GM18517 (cell line): ENCODE measurements around the gene MPND.

Experiments
- ATAC-seq: cut with Tn5 transposase; IDR thresholded peaks from one replicate; pipeline ENCODE4 v1.9.1; 2021; ENCODE audit warnings: mild to moderate bottlenecking, moderate library complexity; ENCODE audit not compliant: unreplicated experiment

Gene MPND

GRCh38 chr19:4343370-4344307 is at the start of gene MPND:
TSS of gene MPND (plus strand) at chr19:4343562. CDS start at chr19:4343594, 32 bp downstream.
- ATAC-seq: peak; percentile 26

- ATAC-seq: no peak
These were observed 49.0 kb upstream of the MPND start for GRCh38 chr19:4294389-4294788.

- ATAC-seq: no peak
These were observed 47.2 kb upstream of the MPND start for GRCh38 chr19:4295972-4296771.

- ATAC-seq: no peak
These were observed 45.2 kb upstream of the MPND start for GRCh38 chr19:4297901-4298809.

GRCh38 chr19:4298810-4299550 is 44.4 kb upstream of the MPND start:
- no peak for ATAC-seq

- ATAC-seq: no peak
These were observed 42.8 kb upstream of the MPND start for GRCh38 chr19:4300589-4300988.

GRCh38 chr19:4301590-4302242 is 41.6 kb upstream of the MPND start:
- ATAC-seq: no peak

GRCh38 chr19:4302243-4302640 is 41.1 kb upstream of the MPND start, which contains the start of gene TMIGD2:
TSS of gene TMIGD2 (minus strand) at chr19:4302389. CDS start at chr19:4302385, 4 bp downstream.
- no peak for ATAC-seq

GRCh38 chr19:4303819-4304537 is 39.4 kb upstream of the MPND start:
- ATAC-seq: no peak

GRCh38 chr19:4304538-4305256 is 38.7 kb upstream of the MPND start, which contains the start of gene FSD1:
TSS of gene FSD1 (plus strand) at chr19:4304598. CDS start at chr19:4304747, 149 bp downstream.
- no peak for ATAC-seq

GRCh38 chr19:4305257-4305612 is 38.1 kb upstream of the MPND start:
- ATAC-seq: no peak

GRCh38 chr19:4305659-4306058 is 37.7 kb upstream of the MPND start:
- ATAC-seq: no peak

- ATAC-seq: no peak
These were observed 32.9 kb upstream of the MPND start for GRCh38 chr19:4310247-4311121.

- ATAC-seq: no peak
These were observed 29.4 kb upstream of the MPND start for GRCh38 chr19:4313847-4314490.

GRCh38 chr19:4316956-4317355 is 26.4 kb upstream of the MPND start:
- ATAC-seq: no peak

GRCh38 chr19:4318460-4318859 is 24.9 kb upstream of the MPND start:
- no peak for ATAC-seq
